ENCODE measurements around the gene PLPP1.

Gene PLPP1

GRCh38 chr5:55547781-55548180 lies 13.0 kb upstream of the PLPP1 start:
- Histone ChIP-seq H3K4me2 (ENCODE audit: low read length) (no peak overlapping the region), H3K27me3 (ENCODE audit: low read depth, low read length) (peaks cover 16% of the 10 kb centered on the region), H3K36me3 (replicated peaks; ENCODE audit: low read depth, low read length) (no peaks in the 10 kb centered on the region), H3K9ac (ENCODE audit: low read length) (no peak overlapping the region), H3K79me2 (ENCODE audit: low read length) (no peaks in the 10 kb centered on the region), H3K9me3 (ENCODE audit: insufficient read depth, low read length) (no peaks in the 10 kb centered on the region), H3K4me1 (ENCODE audit: low read length) (peaks cover 4% of the 10 kb centered on the region), H2AFZ (ENCODE audit: low read depth, low read length) (no peak overlapping the region), H3K4me3 (ENCODE audit: low read length) (no peak overlapping the region), H4K20me1 (ENCODE audit: insufficient read depth, low read length) (no peaks in the 10 kb centered on the region), H3K27ac (ENCODE audit: low read length) (no peak overlapping the region)
- TF ChIP-seq EZH2phosphoT487 (IDR thresholded peaks at IDR 0.05; ENCODE audit: low read depth) = no peak
- TF ChIP-seq, protein P1, sequence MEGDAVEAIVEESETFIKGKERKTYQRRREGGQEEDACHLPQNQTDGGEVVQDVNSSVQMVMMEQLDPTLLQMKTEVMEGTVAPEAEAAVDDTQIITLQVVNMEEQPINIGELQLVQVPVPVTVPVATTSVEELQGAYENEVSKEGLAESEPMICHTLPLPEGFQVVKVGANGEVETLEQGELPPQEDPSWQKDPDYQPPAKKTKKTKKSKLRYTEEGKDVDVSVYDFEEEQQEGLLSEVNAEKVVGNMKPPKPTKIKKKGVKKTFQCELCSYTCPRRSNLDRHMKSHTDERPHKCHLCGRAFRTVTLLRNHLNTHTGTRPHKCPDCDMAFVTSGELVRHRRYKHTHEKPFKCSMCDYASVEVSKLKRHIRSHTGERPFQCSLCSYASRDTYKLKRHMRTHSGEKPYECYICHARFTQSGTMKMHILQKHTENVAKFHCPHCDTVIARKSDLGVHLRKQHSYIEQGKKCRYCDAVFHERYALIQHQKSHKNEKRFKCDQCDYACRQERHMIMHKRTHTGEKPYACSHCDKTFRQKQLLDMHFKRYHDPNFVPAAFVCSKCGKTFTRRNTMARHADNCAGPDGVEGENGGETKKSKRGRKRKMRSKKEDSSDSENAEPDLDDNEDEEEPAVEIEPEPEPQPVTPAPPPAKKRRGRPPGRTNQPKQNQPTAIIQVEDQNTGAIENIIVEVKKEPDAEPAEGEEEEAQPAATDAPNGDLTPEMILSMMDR (IDR thresholded peaks at IDR 0.05; ENCODE audit: low read depth, low read length) = no peak

DNA sequence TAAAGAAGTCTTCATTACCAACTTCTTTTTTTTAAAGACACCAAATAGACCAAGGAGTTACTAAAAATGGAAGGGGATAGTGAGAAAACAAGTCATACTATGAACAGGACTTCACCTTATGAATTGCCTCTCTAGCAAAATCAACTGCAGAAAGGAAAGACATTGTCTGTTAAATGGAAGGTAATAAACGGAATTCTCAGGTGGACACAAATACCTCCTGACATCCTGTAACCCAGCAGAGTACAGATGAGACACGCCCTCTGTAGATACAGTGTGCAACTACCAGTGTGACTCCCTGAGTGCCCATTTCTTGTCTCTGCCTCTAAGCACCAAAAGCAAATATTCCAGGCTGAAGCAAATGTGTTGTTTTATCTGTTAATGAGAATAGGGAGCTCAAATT lies 12.2 kb upstream of the PLPP1 start:
- Histone ChIP-seq H2AFZ (ENCODE audit: low read depth, low read length) (no peak overlapping the region), H3K4me3 (ENCODE audit: low read length) (no peak overlapping the region)

GRCh38 chr5:55544341-55544740 lies 9.6 kb upstream of the PLPP1 start:
- Histone ChIP-seq H3K36me3 (replicated peaks; ENCODE audit: low read depth, low read length) (no peaks in the 10 kb centered on the region), H2AFZ (ENCODE audit: low read depth, low read length) (no peak overlapping the region), H4K20me1 (ENCODE audit: insufficient read depth, low read length) (no peaks in the 10 kb centered on the region), H3K79me2 (ENCODE audit: low read length) (no peaks in the 10 kb centered on the region), H3K4me2 (ENCODE audit: low read length) (no peak overlapping the region), H3K4me1 (ENCODE audit: low read length) (peaks cover 19% of the 10 kb centered on the region), H3K4me3 (ENCODE audit: low read length) (no peak overlapping the region), H3K9me3 (ENCODE audit: insufficient read depth, low read length) (no peaks in the 10 kb centered on the region), H3K27ac (ENCODE audit: low read length) (no peak overlapping the region), H3K27me3 (ENCODE audit: low read depth, low read length) (peaks cover 9% of the 10 kb centered on the region), H3K9ac (ENCODE audit: low read length) (no peak overlapping the region)
- TF ChIP-seq, protein P1 (IDR thresholded peaks at IDR 0.05; ENCODE audit: low read depth, low read length) = no peak
- no peak for TF ChIP-seq EZH2phosphoT487 (IDR thresholded peaks at IDR 0.05; ENCODE audit: low read depth)

More for the DNA sequence above, 12.2 kb upstream of the PLPP1 start:
- Histone ChIP-seq H3K4me1 (ENCODE audit: low read length) (peaks cover 4% of the 10 kb centered on the region), H3K27ac (ENCODE audit: low read length) (no peak overlapping the region), H3K79me2 (ENCODE audit: low read length) (no peaks in the 10 kb centered on the region), H4K20me1 (ENCODE audit: insufficient read depth, low read length) (no peaks in the 10 kb centered on the region), H3K4me2 (ENCODE audit: low read length) (peak overlapping the region; percentile 44), H3K9me3 (ENCODE audit: insufficient read depth, low read length) (no peaks in the 10 kb centered on the region), H3K36me3 (replicated peaks; ENCODE audit: low read depth, low read length) (no peaks in the 10 kb centered on the region), H3K27me3 (ENCODE audit: low read depth, low read length) (peaks cover 16% of the 10 kb centered on the region), H3K9ac (ENCODE audit: low read length) (no peak overlapping the region)
- TF ChIP-seq, protein P1 (IDR thresholded peaks at IDR 0.05; ENCODE audit: low read depth, low read length) = peak; percentile 30; the same call in 1 of the 2 replicates
- TF ChIP-seq EZH2phosphoT487 (IDR thresholded peaks at IDR 0.05; ENCODE audit: low read depth) = no peak

- no peaks in the 10 kb centered on the region for H3K79me2 ChIP-seq (ENCODE audit: low read length)
- H4K20me1 ChIP-seq (ENCODE audit: insufficient read depth, low read length) = no peaks in the 10 kb centered on the region
- H3K36me3 ChIP-seq (replicated peaks; ENCODE audit: low read depth, low read length) = no peaks in the 10 kb centered on the region
- H3K27me3 ChIP-seq (ENCODE audit: low read depth, low read length) = no peaks in the 10 kb centered on the region
- peak overlapping the region; percentile 57; the same call in 1 of the 2 replicates for H3K4me2 ChIP-seq (ENCODE audit: low read length)
- no peak overlapping the region for H3K9ac ChIP-seq (ENCODE audit: low read length)
- TF ChIP-seq EZH2phosphoT487 (IDR thresholded peaks at IDR 0.05; ENCODE audit: low read depth) = no peak
- TF ChIP-seq, protein P1 (IDR thresholded peaks at IDR 0.05; ENCODE audit: low read depth, low read length) = no peak
- H3K9me3 ChIP-seq (ENCODE audit: insufficient read depth, low read length) = no peaks in the 10 kb centered on the region
- peaks cover 33% of the 10 kb centered on the region for H3K4me1 ChIP-seq (ENCODE audit: low read length)
- H2AFZ ChIP-seq (ENCODE audit: low read depth, low read length) = no peak overlapping the region
- H3K27ac ChIP-seq (ENCODE audit: low read length) = no peak overlapping the region
- H3K4me3 ChIP-seq (ENCODE audit: low read length) = no peak overlapping the region
Measured at GRCh38 chr5:55541056-55541635, 6.4 kb upstream of the PLPP1 start.

All from OCI-LY3 (cell line).